PC-9 (cell line): ENCODE data around the gene ITIH3. TPM values are rescaled to one million over a fixed set of nuclear protein-coding genes. Genes with fewer than 3 reads are reported as not detected.

Experiments used
- BruUV-seq: library from RNA; stranded (reverse); fragments of 400-500 nt; replicated peaks from 2 replicates; lab custom pipeline; 2021; lab: Mats Ljungman, UMichigan
- CTCF ChIA-PET: fragments of 300-600 bp; sonication (Branson Sonifier 250); formaldehyde crosslinking; loops from one replicate; lab custom pipeline; 2022; ENCODE audit warnings: antibody characterized with exemption; lab: Charles Lee
- POLR2A ChIA-PET: fragments of 300-600 bp; sonication (Branson Sonifier 250); formaldehyde crosslinking; loops from one replicate; lab custom pipeline; 2022; ENCODE audit warnings: antibody characterized with exemption; ENCODE audit not compliant: unreplicated experiment; lab: Charles Lee
- DNase-seq, 2 experiments: peaks; one replicate each; pipeline versions ENCODE4 v3.0.0 to v3.0.0-alpha.2; 2015 to 2022; ENCODE audit warnings: mixed read lengths in 1 of 2
- H2AFZ ChIP-seq: fragments of 200-600 bp; sonication (generic); 2 replicates; pipeline ENCODE4 v1.8.1; 2017; ENCODE audit warnings: antibody characterized with exemption
- H3F3A ChIP-seq: fragments of 200-600 bp; sonication (generic); 2 replicates; pipeline ENCODE4 v1.8.1; 2017; ENCODE audit warnings: antibody characterized with exemption, mild to moderate bottlenecking, low read depth; ENCODE audit not compliant: insufficient read depth
- H3K27ac ChIP-seq: fragments of 200-600 bp; sonication (generic); 2 replicates; pipeline ENCODE4 v1.6.1; 2016; ENCODE audit warnings: mixed run types
- H3K27me3 ChIP-seq: fragments of 200-600 bp; sonication (generic); 2 replicates; pipeline ENCODE4 v1.6.1; 2016; ENCODE audit warnings: low read depth, mixed run types; ENCODE audit not compliant: insufficient read depth
- H3K36me3 ChIP-seq: fragments of 200-600 bp; sonication (generic); 2 replicates; pipeline ENCODE4 v1.6.1; 2016; ENCODE audit warnings: low read depth, mixed run types
- H3K4me1 ChIP-seq: fragments of 200-600 bp; sonication (generic); replicated peaks from 2 replicates; pipeline ENCODE4 v1.6.1; 2016; ENCODE audit warnings: mixed run types; ENCODE audit not compliant: insufficient read depth
- H3K4me2 ChIP-seq: fragments of 200-600 bp; sonication (generic); 2 replicates; pipeline ENCODE4 v1.6.1; 2017; ENCODE audit warnings: mixed run types
- H3K4me3 ChIP-seq: fragments of 200-600 bp; sonication (generic); 2 replicates; pipeline ENCODE4 v1.6.1; 2016; ENCODE audit warnings: mixed run types
- H3K79me2 ChIP-seq: fragments of 200-600 bp; sonication (generic); 2 replicates; pipeline ENCODE4 v1.6.1; 2017; ENCODE audit warnings: low read depth, mixed run types
- H3K9me2 ChIP-seq: fragments of 200-600 bp; sonication (generic); 2 replicates; pipeline ENCODE4 v1.8.1; 2017; ENCODE audit warnings: mild to moderate bottlenecking; ENCODE audit not compliant: insufficient read depth
- H3K9me3 ChIP-seq: fragments of 200-600 bp; sonication (generic); 2 replicates; pipeline ENCODE4 v1.8.1; 2016; ENCODE audit warnings: low read depth; ENCODE audit not compliant: insufficient read depth
- H4K20me1 ChIP-seq: fragments of 200-600 bp; sonication (generic); 2 replicates; pipeline ENCODE4 v1.8.1; 2017; ENCODE audit not compliant: insufficient read depth
- EZH2 ChIP-seq: fragments of 200-600 bp; sonication (generic); IDR thresholded peaks from 2 replicates; pipeline ENCODE4 v1.8.0; 2017; ENCODE audit warnings: antibody characterized with exemption, low read depth
- intact Hi-C: fragments of 100-400 bp; cut with micrococcal nuclease; formaldehyde crosslinking; loops from one replicate; pipeline ENCODE4 v1.10.0; 2022; ENCODE audit not compliant: unreplicated experiment
- total RNA-seq: library from RNA; stranded (reverse); gene quantifications from 2 replicates; pipeline ENCODE4 v1.2.3, GENCODE V29; 2021
- TF ChIP-seq, protein P1 (sequence below): fragments of 200-600 bp; sonication (generic); conservative IDR thresholded peaks from 2 replicates; pipeline ENCODE4 v1.6.1; 2017; ENCODE audit warnings: mixed run types, antibody characterized with exemption, mild to moderate bottlenecking, moderate library complexity

Gene ITIH3
- total RNA-seq, 1 experiment from 2014 or later: not detected

DNA sequence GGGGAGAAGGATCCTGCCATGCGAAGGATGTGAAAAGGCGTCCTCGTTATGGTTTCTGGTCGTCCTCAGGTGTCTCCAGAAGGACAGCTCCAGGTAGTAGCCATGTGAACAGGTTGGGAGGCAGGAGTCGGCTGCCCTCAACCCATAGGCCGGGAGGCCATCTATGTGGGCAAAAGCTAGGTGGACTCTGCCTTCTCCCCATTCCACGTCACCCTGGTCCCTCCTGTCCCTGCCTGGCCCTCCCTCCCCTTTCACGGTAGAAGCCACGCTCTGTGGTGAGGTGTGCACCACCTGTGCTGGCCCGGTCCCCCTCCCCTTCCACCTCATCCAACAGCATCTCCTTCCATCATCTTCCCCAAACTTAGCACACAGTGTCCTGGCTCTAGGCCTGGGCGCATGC, 16.3 kb downstream of the ITIH3 start:
- Histone ChIP-seq H3K4me3 (no peak overlapping the region), H4K20me1 (no peaks in the 10 kb centered on the region), H3K4me2 (no peak overlapping the region), H2AFZ (no peak overlapping the region), H3K36me3 (no peaks in the 10 kb centered on the region), H3K9me3 (no peaks in the 10 kb centered on the region), H3K27ac (no peak overlapping the region), H3K4me1 (no peaks in the 10 kb centered on the region), H3K27me3 (no peaks in the 10 kb centered on the region), H3K9me2 (no peaks in the 10 kb centered on the region), H3K79me2 (no peaks in the 10 kb centered on the region), H3F3A (no peaks in the 10 kb centered on the region)
- TF ChIP-seq, protein P1, sequence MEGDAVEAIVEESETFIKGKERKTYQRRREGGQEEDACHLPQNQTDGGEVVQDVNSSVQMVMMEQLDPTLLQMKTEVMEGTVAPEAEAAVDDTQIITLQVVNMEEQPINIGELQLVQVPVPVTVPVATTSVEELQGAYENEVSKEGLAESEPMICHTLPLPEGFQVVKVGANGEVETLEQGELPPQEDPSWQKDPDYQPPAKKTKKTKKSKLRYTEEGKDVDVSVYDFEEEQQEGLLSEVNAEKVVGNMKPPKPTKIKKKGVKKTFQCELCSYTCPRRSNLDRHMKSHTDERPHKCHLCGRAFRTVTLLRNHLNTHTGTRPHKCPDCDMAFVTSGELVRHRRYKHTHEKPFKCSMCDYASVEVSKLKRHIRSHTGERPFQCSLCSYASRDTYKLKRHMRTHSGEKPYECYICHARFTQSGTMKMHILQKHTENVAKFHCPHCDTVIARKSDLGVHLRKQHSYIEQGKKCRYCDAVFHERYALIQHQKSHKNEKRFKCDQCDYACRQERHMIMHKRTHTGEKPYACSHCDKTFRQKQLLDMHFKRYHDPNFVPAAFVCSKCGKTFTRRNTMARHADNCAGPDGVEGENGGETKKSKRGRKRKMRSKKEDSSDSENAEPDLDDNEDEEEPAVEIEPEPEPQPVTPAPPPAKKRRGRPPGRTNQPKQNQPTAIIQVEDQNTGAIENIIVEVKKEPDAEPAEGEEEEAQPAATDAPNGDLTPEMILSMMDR: no peak
- no peak for TF ChIP-seq EZH2
- POLR2A ChIA-PET: no interaction called here
- CTCF ChIA-PET: no interaction called here
- intact Hi-C loops: no loop called here
- no peak for DNase-seq
- BruUV-seq: no TSS peak

DNA sequence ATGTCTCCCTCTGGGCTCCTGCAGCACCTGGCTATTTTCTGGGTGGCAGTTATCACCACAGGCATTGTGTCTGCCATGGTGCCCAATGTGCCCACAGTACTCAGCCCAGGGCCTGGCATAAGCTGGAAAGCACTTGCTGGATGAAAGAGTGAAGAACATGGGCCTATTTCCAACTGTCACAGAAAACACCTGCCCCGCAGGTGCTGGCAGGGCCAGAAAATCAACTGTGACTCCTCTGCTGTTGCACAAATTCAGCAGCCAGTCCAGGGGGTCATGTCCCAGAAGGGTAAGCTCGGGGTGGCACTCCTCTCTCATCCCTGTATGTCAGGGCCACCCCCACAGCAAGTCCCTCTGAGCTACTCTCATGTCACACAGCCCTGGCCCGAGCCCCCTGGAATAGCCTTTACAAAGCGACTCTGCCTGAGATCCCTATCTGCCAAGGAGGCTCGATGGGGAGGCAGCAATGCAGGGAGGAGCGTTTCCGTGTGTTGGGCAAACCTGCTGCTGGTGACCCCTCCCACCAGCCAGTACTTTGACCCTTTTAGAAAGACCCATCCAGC, 16.9 kb downstream of the ITIH3 start:
- Histone ChIP-seq H3K4me2 (no peak overlapping the region), H4K20me1 (no peaks in the 10 kb centered on the region), H3K27ac (no peak overlapping the region), H3K79me2 (no peaks in the 10 kb centered on the region), H3K4me3 (no peak overlapping the region), H3F3A (no peaks in the 10 kb centered on the region), H3K36me3 (no peaks in the 10 kb centered on the region), H2AFZ (no peak overlapping the region), H3K27me3 (no peaks in the 10 kb centered on the region), H3K9me3 (no peaks in the 10 kb centered on the region), H3K4me1 (no peaks in the 10 kb centered on the region), H3K9me2 (no peaks in the 10 kb centered on the region)
- TF ChIP-seq, protein P1: no peak
- no peak for TF ChIP-seq EZH2
- ChIA-PET CTCF (no interaction called here), POLR2A (no interaction called here)
- no peak for DNase-seq
- intact Hi-C loops: no loop called here
- BruUV-seq: no TSS peak

DNA sequence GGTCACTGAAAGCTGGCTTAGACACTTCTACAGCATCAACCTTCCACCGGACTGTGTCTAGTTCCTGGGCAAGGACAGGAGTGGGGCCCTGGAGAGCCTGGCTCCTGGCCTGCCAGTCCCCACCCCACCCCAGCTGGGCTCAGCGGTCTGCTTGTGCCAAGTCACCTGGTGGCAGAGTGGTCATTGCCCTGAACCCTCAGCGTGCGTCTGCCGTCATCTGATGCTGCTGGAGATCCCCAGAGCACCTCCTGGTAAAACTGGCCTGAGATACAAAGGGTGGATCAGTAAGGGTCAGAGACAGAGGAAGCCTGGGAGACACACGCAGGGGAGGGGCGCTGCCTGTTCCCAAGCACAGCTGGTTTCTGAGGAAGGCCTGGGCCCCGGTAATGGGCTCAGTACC, 19.2 kb downstream of the ITIH3 start:
- no peaks in the 10 kb centered on the region for H3K27me3 ChIP-seq
- POLR2A ChIA-PET: no interaction called here

More for the DNA sequence above, 19.2 kb downstream of the ITIH3 start:
- Histone ChIP-seq H3F3A (no peaks in the 10 kb centered on the region), H3K4me1 (no peaks in the 10 kb centered on the region), H3K4me3 (no peak overlapping the region), H4K20me1 (no peaks in the 10 kb centered on the region), H2AFZ (no peak overlapping the region), H3K27ac (no peak overlapping the region), H3K79me2 (no peaks in the 10 kb centered on the region), H3K9me3 (no peaks in the 10 kb centered on the region), H3K36me3 (no peaks in the 10 kb centered on the region), H3K4me2 (no peak overlapping the region), H3K9me2 (no peaks in the 10 kb centered on the region)
- CTCF ChIA-PET: no interaction called here
- DNase-seq: no peak
- no peak for TF ChIP-seq EZH2
- TF ChIP-seq, protein P1: no peak
- intact Hi-C loops: no loop called here
- BruUV-seq: no TSS peak
